ENCODE results near the gene INPP4A.

INPP4A gene

GRCh38 chr2:98535971-98536677 lies 91.5 kb downstream of the INPP4A start:
- in situ Hi-C loops (cut with MboI; ENCODE audit: low sequenced_read_pairs) = no loop called here

- in situ Hi-C loops (cut with MboI; ENCODE audit: low sequenced_read_pairs) = no loop called here
Measured at GRCh38 chr2:98537390-98538126, 92.9 kb downstream of the INPP4A start.

- in situ Hi-C loops (cut with MboI; ENCODE audit: low sequenced_read_pairs) = no loop called here
Measured at GRCh38 chr2:98538280-98539041, 93.8 kb downstream of the INPP4A start.

DNA sequence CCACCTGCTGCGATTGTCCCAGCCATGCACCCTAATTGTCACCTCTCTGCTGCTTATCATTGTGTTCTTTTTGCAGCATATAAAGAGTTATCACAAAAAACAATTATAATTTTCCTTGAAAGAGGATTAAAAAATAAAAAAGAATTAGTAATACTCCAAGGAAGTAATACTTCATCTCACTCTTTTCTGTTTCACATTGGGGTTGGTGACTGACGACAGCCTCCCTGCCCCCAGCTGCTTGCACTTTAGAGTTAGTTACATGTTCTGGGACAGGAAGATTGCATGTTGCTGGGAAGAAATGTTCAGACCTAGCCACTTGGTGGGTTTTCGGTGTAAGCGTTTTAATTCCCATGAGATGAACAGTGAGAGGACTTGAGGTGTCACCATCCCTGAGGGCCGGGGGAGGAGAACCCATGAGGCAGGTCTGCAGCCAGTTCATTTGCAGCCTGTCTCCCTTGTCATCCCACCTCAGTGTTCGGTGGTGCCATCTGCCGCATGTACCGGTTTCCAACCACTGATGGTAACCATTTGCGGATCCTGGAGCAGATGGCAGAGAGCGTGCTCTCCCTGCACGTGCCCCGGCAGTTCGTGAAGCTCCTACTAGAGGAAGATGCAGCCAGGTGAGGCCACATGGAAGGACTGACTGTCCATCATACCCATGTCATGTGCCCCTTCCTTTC lies 94.5 kb downstream of the INPP4A start:
- in situ Hi-C loops (cut with MboI; ENCODE audit: low sequenced_read_pairs) = no loop called here

GRCh38 chr2:98540536-98540935 lies 95.9 kb downstream of the INPP4A start:
- in situ Hi-C loops (cut with MboI; ENCODE audit: low sequenced_read_pairs) = no loop called here

GRCh38 chr2:98541489-98541888 lies 96.8 kb downstream of the INPP4A start:
- in situ Hi-C loops (cut with MboI; ENCODE audit: low sequenced_read_pairs) = no loop called here

DNA sequence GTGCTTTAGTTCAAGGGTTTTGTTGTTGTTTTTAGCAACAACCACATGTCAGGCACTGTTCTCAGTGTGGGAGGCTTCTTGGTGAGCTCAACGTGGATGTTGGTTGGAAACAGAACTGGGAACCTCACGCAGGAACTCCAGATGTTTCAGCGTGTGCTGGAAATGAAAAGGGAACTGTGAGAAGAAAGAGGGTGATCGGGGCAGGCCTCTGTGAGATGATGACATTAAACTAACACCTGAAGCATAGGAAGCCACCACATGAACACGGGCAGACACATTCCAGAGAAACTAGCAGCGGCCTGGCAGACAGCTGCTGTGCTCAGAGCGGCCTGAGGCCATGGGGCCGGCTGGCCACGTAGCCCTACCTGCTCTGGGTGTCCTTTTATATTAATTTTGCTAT lies 97.2 kb downstream of the INPP4A start:
- in situ Hi-C loops (cut with MboI; ENCODE audit: low sequenced_read_pairs) = no loop called here

DNA sequence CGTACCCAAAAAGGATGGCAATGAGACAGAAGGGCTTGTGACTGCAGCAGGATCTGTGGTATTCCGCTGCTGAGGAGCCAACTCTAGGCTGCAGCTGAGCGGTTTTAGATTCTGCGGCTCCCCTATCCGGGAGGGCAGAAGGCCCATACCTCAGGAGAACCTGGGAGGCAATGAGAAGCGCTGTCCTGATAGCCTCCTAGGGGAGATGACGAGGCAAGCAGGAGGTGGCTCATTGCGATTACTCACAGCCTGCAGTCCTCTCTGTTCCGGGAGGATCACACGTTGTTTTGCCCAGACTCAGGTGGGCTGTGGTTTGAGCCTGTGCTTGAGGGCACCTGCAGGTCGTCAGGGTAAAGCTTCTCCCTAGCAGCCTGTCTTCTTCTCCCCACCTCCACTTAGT lies 98.6 kb downstream of the INPP4A start:
- in situ Hi-C loops (cut with MboI; ENCODE audit: low sequenced_read_pairs) = no loop called here

DNA sequence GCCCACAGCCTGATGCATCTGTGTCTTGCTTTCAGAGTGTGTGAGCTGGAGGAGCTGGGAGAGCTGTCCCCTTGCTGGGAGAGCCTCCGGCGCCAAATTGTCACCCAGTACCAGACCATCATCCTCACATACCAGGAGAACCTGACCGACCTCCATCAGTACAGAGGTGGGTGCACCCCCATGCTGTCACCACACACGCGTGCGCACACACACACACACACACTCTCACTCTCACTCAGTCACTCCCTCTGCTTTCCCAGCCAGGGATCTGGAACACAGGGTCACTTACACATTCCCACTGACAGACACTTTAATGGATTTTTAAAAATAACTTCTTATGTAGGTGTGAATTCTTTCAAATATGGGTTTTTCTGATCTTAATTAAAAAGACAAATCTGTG lies 99.2 kb downstream of the INPP4A start:
- in situ Hi-C loops (cut with MboI; ENCODE audit: low sequenced_read_pairs) = no loop called here

GRCh38 chr2:98545591-98545990 lies 100.9 kb downstream of the INPP4A start:
- in situ Hi-C loops (cut with MboI; ENCODE audit: low sequenced_read_pairs) = no loop called here

DNA sequence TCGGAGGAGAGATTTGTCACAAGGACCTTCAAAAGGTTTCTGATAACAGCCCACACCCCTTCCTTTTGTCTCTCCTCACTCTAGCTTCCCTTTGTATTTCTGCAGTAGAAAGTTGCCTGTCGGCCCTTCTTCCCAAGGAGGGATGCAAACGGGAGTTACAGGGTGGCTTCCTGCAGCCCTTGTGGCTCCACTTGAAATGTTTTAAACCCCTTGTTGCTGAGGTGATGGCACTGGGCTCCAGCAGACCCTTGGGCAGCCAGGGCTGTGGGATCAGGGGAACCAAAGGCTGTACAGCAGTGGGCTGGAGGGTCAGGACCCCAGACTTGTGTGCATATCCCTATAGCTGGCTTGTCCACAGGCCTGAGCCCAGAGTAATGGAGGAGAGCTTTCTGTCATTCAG lies 101.5 kb downstream of the INPP4A start:
- in situ Hi-C loops (cut with MboI; ENCODE audit: low sequenced_read_pairs) = no loop called here

GRCh38 chr2:98547092-98547790 lies 102.6 kb downstream of the INPP4A start:
- in situ Hi-C loops (cut with MboI; ENCODE audit: low sequenced_read_pairs) = no loop called here

- in situ Hi-C loops (cut with MboI; ENCODE audit: low sequenced_read_pairs) = no loop called here
Measured at GRCh38 chr2:98548920-98549818, 104.5 kb downstream of the INPP4A start.

DNA sequence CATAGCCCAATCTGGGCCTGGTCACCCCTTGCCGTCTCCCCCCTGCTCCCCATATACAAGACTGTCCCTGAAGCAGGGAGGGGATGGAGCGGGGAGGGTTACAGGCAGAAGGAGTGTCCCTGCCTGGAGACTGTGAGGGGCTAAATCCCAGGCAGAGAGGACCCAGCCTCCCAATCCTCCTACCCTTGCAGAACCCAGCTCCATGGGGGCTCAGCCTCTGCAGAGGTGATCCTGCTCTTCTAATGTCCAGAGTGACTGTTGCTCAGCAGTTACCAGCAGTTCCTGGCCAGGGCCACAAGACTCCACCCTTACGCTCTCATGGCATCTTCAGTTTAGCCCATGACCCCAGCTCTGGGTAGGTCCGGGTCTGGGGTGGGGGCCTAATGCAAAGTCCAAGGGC lies 105.5 kb downstream of the INPP4A start:
- in situ Hi-C loops (cut with MboI; ENCODE audit: low sequenced_read_pairs) = no loop called here

GRCh38 chr2:98551316-98551715 lies 106.7 kb downstream of the INPP4A start:
- in situ Hi-C loops (cut with MboI; ENCODE audit: low sequenced_read_pairs) = no loop called here

GRCh38 chr2:98552499-98553179 lies 108.0 kb downstream of the INPP4A start:
- in situ Hi-C loops (cut with MboI; ENCODE audit: low sequenced_read_pairs) = no loop called here

DNA sequence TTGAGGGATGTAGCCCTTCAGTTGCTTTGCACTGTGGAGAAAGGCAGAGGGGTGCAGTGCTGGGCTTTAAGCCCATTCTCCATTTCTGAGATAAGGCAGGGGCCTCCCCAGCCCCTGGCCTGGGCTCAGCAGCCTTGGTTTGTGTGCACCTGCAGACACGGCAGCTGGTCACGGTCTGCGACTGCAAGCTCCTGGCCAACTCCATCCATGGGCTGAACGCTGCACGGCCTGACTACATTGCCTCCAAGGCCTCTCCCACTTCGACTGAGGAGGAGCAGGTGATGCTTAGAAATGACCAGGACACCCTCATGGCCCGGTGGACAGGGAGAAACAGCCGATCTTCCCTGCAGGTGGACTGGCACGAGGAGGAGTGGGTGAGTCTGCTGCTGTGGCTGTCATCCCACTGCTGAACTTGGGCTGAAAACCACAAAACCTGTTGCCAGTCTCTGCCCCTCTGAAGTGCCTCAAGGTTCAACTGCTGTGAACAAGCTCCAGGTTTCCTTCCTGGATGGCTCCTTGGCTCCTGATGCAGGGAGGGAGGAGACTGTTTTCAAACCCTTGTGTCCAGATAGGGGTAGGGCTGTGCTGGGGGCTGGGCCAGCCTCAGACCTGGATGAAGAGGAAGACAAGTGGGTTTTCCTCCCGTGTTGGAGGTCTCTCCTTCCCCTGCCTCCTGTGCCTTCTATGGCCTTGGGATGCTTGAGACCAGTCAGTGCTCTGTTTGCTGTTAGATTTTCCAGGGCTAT lies 109.6 kb downstream of the INPP4A start:
- in situ Hi-C loops (cut with MboI; ENCODE audit: low sequenced_read_pairs) = no loop called here

DNA sequence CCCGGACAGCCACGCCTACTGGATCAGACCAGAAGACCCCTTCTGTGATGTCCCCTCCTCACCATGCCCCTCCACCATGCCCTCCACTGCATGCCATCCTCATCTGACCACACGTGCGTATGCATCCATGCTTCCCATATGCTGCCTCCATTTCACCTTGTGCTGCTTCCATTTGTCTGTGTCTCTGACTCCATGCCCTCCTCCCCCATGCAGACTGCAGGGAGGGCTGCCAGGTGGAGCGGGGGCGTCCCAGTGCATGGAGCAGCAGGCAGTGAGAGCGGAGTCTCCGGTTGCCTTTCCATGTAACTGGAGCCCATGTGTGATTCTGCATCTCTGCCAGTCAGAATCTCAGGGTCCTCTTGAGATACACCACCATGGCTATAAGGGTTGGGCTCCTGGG lies 111.0 kb downstream of the INPP4A start:
- in situ Hi-C loops (cut with MboI; ENCODE audit: low sequenced_read_pairs) = no loop called here

All from HL-60/S4 (cell line).